Activated T-cell treated with anti-CD3 and anti-CD28 coated beads for 1 hour (primary cell): ENCODE results near the gene ACP2.
"Not testable (repeated sequence)": the region's sequence is repeated elsewhere in the genome, so short reads cannot be mapped to it uniquely, and the experiment has no call there.

Experiments used
- DNase-seq: peaks from one replicate; pipeline ENCODE4 v3.0.0-alpha.2; 2020; ENCODE audit warnings: low read depth

The ACP2 gene

DNA sequence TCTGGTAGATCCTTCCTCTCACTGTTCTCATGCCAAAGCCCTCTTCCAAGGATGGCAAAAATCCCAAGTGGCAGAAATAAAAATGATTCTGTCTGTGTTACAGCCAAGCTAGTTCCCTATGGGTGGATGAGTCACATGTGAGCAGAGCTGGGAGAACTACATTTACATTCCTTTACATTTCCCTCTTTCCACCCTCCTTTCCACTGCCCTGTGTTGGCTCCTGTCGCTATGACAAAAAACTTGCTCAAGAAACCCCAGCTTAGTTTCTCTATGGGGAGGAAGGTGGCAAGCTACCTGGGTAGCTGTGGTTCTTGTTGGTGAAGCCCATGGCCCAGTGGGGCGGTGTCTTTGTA lies 44.0 kb downstream of the ACP2 start:
- no peak for DNase-seq

DNA sequence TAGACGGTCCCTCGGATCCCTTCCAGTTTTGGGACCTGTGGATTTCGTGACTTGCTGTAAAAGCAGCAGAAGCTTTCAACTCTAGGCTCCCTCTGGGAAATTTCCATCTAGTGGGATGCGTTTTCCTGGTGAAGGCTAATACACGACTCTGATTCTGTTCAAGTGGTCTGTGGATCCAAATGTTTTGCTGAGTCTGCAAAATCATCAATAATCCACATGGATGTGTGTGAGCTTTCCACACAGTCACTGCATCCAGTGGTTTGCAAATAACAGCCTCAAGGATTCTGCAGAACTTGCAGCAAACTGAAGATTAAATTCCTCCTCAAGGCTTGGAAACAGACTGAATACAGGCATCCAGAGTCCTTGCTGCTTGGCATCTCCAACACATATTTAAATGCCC lies 46.0 kb downstream of the ACP2 start:
- DNase-seq: no peak

DNA sequence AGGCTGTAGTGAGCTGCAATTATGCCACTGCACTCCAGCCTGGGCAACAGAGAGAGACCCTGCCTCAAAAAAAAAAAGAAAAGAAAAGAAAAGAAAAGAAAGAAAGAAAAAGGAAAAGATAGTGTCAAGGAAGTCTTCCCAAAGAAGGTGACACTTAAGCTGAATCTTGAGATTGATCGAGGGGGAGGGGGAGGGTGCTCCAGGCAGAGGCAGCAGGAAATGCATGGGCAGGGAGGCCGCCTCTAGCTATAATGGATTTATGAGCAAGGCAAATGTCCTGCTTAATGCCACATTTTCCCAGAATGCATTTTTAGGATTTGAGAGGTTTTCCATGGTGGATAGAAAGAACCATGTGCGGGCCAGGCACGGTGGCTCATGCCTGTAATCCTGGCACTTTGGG lies 47.6 kb downstream of the ACP2 start:
- no peak for DNase-seq

DNA sequence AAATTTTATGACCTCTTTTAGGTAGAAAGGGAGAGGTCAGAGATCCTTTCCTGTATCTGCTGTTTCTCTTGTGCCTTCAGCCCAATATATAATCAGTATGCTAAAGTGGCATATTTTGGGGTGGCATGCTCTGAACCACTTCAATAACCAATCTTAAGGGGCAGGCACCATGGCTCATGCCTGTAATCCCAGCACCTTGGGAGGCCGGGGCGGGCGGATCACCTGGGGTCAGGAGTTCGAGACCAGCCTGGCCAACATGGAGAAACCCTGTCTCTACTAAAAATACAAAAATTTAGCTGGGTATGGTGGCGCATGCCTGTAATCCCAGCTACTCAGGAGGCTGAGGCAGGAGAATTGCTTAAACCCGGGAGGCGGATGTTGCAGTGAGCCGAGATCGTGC lies 50.5 kb downstream of the ACP2 start:
- not testable (repeated sequence) for DNase-seq

DNA sequence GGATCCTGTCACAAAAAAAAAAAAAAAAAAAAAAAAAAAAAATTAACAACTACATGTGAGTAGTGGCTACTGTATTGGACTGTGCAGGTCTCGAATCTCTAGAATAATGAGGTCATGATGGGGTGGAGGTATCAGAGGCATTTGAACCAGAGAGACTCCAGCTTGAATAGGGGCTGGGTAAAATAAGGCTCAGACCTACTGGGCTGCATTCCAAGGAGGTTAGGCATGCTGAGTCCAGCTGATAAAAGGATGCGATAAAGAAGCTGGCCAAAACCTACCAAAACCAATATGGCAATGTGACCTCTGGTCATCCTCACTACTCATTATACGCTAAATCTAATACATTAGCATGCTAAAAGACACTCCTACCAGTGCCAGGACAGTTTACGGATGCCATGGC lies 56.5 kb downstream of the ACP2 start:
- no peak for DNase-seq

DNA sequence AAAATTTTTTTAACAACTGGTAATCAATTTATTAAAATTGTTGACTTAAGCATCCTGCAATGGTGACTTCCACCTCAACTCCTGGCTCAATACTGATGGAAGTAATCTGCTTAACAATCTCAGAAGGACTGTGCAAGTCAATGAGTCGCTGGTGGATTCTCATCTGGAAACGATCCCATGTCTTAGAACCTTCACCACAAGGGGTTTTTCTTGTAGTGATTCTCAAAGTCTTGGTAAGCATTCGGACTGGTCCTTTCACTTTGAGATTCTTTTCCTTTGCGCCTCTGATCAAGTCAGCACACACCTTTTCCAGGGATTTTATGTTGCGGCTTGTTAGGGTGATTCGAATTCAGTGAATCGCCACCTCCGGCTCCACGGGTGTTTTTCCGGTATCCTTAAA lies 57.5 kb downstream of the ACP2 start:
- not testable (repeated sequence) for DNase-seq
